PC-9 (cell line): ENCODE data around the gene PIK3R5. TPM values are rescaled to one million over a fixed set of nuclear protein-coding genes. Genes with fewer than 3 reads are reported as not detected.

Experiments
- BruUV-seq: library from RNA; stranded (reverse); fragments of 400-500 nt; replicated peaks from 2 replicates; lab custom pipeline; 2021; lab: Mats Ljungman, UMichigan
- CTCF ChIA-PET: fragments of 300-600 bp; sonication (Branson Sonifier 250); formaldehyde crosslinking; loops from one replicate; lab custom pipeline; 2022; ENCODE audit warnings: antibody characterized with exemption; lab: Charles Lee
- POLR2A ChIA-PET: fragments of 300-600 bp; sonication (Branson Sonifier 250); formaldehyde crosslinking; loops from one replicate; lab custom pipeline; 2022; ENCODE audit warnings: antibody characterized with exemption; ENCODE audit not compliant: unreplicated experiment; lab: Charles Lee
- DNase-seq, 2 experiments: peaks; one replicate each; pipeline versions ENCODE4 v3.0.0 to v3.0.0-alpha.2; 2015 to 2022; ENCODE audit warnings: mixed read lengths in 1 of 2
- H2AFZ ChIP-seq: fragments of 200-600 bp; sonication (generic); 2 replicates; pipeline ENCODE4 v1.8.1; 2017; ENCODE audit warnings: antibody characterized with exemption
- H3F3A ChIP-seq: fragments of 200-600 bp; sonication (generic); 2 replicates; pipeline ENCODE4 v1.8.1; 2017; ENCODE audit warnings: antibody characterized with exemption, mild to moderate bottlenecking, low read depth; ENCODE audit not compliant: insufficient read depth
- H3K27ac ChIP-seq: fragments of 200-600 bp; sonication (generic); 2 replicates; pipeline ENCODE4 v1.6.1; 2016; ENCODE audit warnings: mixed run types
- H3K27me3 ChIP-seq: fragments of 200-600 bp; sonication (generic); 2 replicates; pipeline ENCODE4 v1.6.1; 2016; ENCODE audit warnings: low read depth, mixed run types; ENCODE audit not compliant: insufficient read depth
- H3K36me3 ChIP-seq: fragments of 200-600 bp; sonication (generic); 2 replicates; pipeline ENCODE4 v1.6.1; 2016; ENCODE audit warnings: low read depth, mixed run types
- H3K4me1 ChIP-seq: fragments of 200-600 bp; sonication (generic); replicated peaks from 2 replicates; pipeline ENCODE4 v1.6.1; 2016; ENCODE audit warnings: mixed run types; ENCODE audit not compliant: insufficient read depth
- H3K4me2 ChIP-seq: fragments of 200-600 bp; sonication (generic); 2 replicates; pipeline ENCODE4 v1.6.1; 2017; ENCODE audit warnings: mixed run types
- H3K4me3 ChIP-seq: fragments of 200-600 bp; sonication (generic); 2 replicates; pipeline ENCODE4 v1.6.1; 2016; ENCODE audit warnings: mixed run types
- H3K79me2 ChIP-seq: fragments of 200-600 bp; sonication (generic); 2 replicates; pipeline ENCODE4 v1.6.1; 2017; ENCODE audit warnings: low read depth, mixed run types
- H3K9me2 ChIP-seq: fragments of 200-600 bp; sonication (generic); 2 replicates; pipeline ENCODE4 v1.8.1; 2017; ENCODE audit warnings: mild to moderate bottlenecking; ENCODE audit not compliant: insufficient read depth
- H3K9me3 ChIP-seq: fragments of 200-600 bp; sonication (generic); 2 replicates; pipeline ENCODE4 v1.8.1; 2016; ENCODE audit warnings: low read depth; ENCODE audit not compliant: insufficient read depth
- H4K20me1 ChIP-seq: fragments of 200-600 bp; sonication (generic); 2 replicates; pipeline ENCODE4 v1.8.1; 2017; ENCODE audit not compliant: insufficient read depth
- CTCF ChIP-seq: fragments of 200-600 bp; sonication (generic); conservative IDR thresholded peaks from 2 replicates; pipeline ENCODE4 v1.6.1; 2017; ENCODE audit warnings: mixed run types, antibody characterized with exemption, mild to moderate bottlenecking, moderate library complexity
- EZH2 ChIP-seq: fragments of 200-600 bp; sonication (generic); IDR thresholded peaks from 2 replicates; pipeline ENCODE4 v1.8.0; 2017; ENCODE audit warnings: antibody characterized with exemption, low read depth
- intact Hi-C: fragments of 100-400 bp; cut with micrococcal nuclease; formaldehyde crosslinking; loops from one replicate; pipeline ENCODE4 v1.10.0; 2022; ENCODE audit not compliant: unreplicated experiment
- total RNA-seq: library from RNA; stranded (reverse); gene quantifications from 2 replicates; pipeline ENCODE4 v1.2.3, GENCODE V29; 2021

Gene PIK3R5
- total RNA-seq, 1 experiment from 2014 or later, result not detected

GRCh38 chr17:8900626-8901585, 64.6 kb downstream of the PIK3R5 start:
- Histone ChIP-seq H3K4me1 (no peaks in the 10 kb centered on the region), H3K4me2 (no peak overlapping the region), H3K27ac (no peak overlapping the region), H3K79me2 (no peaks in the 10 kb centered on the region), H3F3A (no peaks in the 10 kb centered on the region), H2AFZ (no peak overlapping the region), H3K4me3 (no peak overlapping the region), H3K36me3 (no peaks in the 10 kb centered on the region), H4K20me1 (no peaks in the 10 kb centered on the region), H3K9me2 (no peaks in the 10 kb centered on the region), H3K9me3 (no peaks in the 10 kb centered on the region), H3K27me3 (peaks cover 53% of the 10 kb centered on the region; the same call in 1 of the 2 replicates)
- no peak for TF ChIP-seq CTCF
- TF ChIP-seq EZH2, result no peak
- intact Hi-C loops, result no loop called here
- BruUV-seq, result no TSS peak
- DNase-seq, result no peak
- CTCF ChIA-PET, result interaction anchor here (0.6 kb wide), 1 partner anchor 803 kb away, joined by 5 read pairs; no protein-coding TSS in a partner anchor
- POLR2A ChIA-PET, result interaction anchor here (0.6 to 0.7 kb wide), 2 partner anchors 237 to 678 kb away, joined by 3 read pairs; no protein-coding TSS in a partner anchor

- no peaks in the 10 kb centered on the region for H3K36me3 ChIP-seq
- no peak for DNase-seq
- TF ChIP-seq EZH2 (no peak), CTCF (no peak)
- H3K79me2 ChIP-seq, result no peaks in the 10 kb centered on the region
- H3K4me2 ChIP-seq, result no peak overlapping the region
- no peaks in the 10 kb centered on the region for H3K4me1 ChIP-seq
- no peak overlapping the region for H2AFZ ChIP-seq
- BruUV-seq, result no TSS peak
- CTCF ChIA-PET, result interaction anchor here (0.6 kb wide), 1 partner anchor 802 kb away, joined by 5 read pairs; no protein-coding TSS in a partner anchor
- intact Hi-C loops, result no loop called here
- no peaks in the 10 kb centered on the region for H3F3A ChIP-seq
- no peaks in the 10 kb centered on the region for H3K9me3 ChIP-seq
- peaks cover 48% of the 10 kb centered on the region; the same call in 1 of the 2 replicates for H3K27me3 ChIP-seq
- H3K27ac ChIP-seq, result no peak overlapping the region
- no peak overlapping the region for H3K4me3 ChIP-seq
- H4K20me1 ChIP-seq, result no peaks in the 10 kb centered on the region
- no peaks in the 10 kb centered on the region for H3K9me2 ChIP-seq
- POLR2A ChIA-PET, result interaction anchor here (0.6 kb wide), 1 partner anchor 237 kb away, joined by 3 read pairs; no protein-coding TSS in a partner anchor
Measured at GRCh38 chr17:8900207-8900606, 65.3 kb downstream of the PIK3R5 start.

- Histone ChIP-seq H3K36me3 (no peaks in the 10 kb centered on the region), H3K27me3 (peaks cover 35% of the 10 kb centered on the region; the same call in 1 of the 2 replicates), H2AFZ (no peak overlapping the region), H3K4me1 (no peaks in the 10 kb centered on the region), H3K9me3 (no peaks in the 10 kb centered on the region), H3K27ac (no peak overlapping the region), H3K4me2 (no peak overlapping the region), H3F3A (no peaks in the 10 kb centered on the region), H4K20me1 (no peaks in the 10 kb centered on the region), H3K4me3 (no peak overlapping the region), H3K79me2 (no peaks in the 10 kb centered on the region), H3K9me2 (no peaks in the 10 kb centered on the region)
- CTCF ChIA-PET, result no interaction called here
- no peak for DNase-seq
- intact Hi-C loops, result no loop called here
- no peak for TF ChIP-seq EZH2
- TF ChIP-seq CTCF, result no peak
- no TSS peak for BruUV-seq
- POLR2A ChIA-PET, result no interaction called here
Measured at GRCh38 chr17:8898636-8899035, 66.9 kb downstream of the PIK3R5 start.
